HTR-8/SVneo (cell line): Measurements from ENCODE around the gene CYP11A1.
A peak's percentile ranks its signal among the peaks of the same experiment; 100 is the strongest.

ENCODE experiments used
- DNase-seq: peaks from one replicate; pipeline ENCODE4 v3.0.0; 2011; ENCODE audit warnings: low spot score, mixed read lengths; ENCODE audit not compliant: insufficient read length
- FAIRE-seq: peaks from 2 replicates; lab custom pipeline; 2011; peaks lifted over from hg19 to GRCh38; lab: Jason Lieb, UNC

CYP11A1 gene

GRCh38 chr15:74333093-74333492 lies 34.4 kb downstream of the CYP11A1 start:
- FAIRE-seq = no peak
- no peak for DNase-seq

- no peak for FAIRE-seq
- no peak for DNase-seq
These were observed 34.8 kb downstream of the CYP11A1 start for GRCh38 chr15:74332611-74333010.

GRCh38 chr15:74332011-74332410 lies 35.4 kb downstream of the CYP11A1 start:
- DNase-seq = no peak
- no peak for FAIRE-seq

GRCh38 chr15:74330861-74331408 lies 36.5 kb downstream of the CYP11A1 start:
- no peak for DNase-seq
- no peak for FAIRE-seq

GRCh38 chr15:74328331-74329056 lies 39.0 kb downstream of the CYP11A1 start:
- no peak for FAIRE-seq
- no peak for DNase-seq

- DNase-seq (no peak), FAIRE-seq (no peak)
These were observed 39.7 kb downstream of the CYP11A1 start for GRCh38 chr15:74327756-74328155.

- FAIRE-seq = no peak
These were observed 40.7 kb downstream of the CYP11A1 start for GRCh38 chr15:74326746-74327145.

GRCh38 chr15:74324714-74325113 lies 42.7 kb downstream of the CYP11A1 start:
- FAIRE-seq = no peak
- DNase-seq = no peak

More at GRCh38 chr15:74326746-74327145, 40.7 kb downstream of the CYP11A1 start:
- DNase-seq = no peak

GRCh38 chr15:74322558-74323180 lies 44.8 kb downstream of the CYP11A1 start:
- DNase-seq = peak; percentile 82
- FAIRE-seq = peak; percentile 96

- FAIRE-seq (peak; percentile 76), DNase-seq (peak; percentile 48)
These were observed 46.8 kb downstream of the CYP11A1 start for GRCh38 chr15:74320352-74321247.

- FAIRE-seq = no peak
These were observed 47.7 kb downstream of the CYP11A1 start for GRCh38 chr15:74319596-74320351.

GRCh38 chr15:74319138-74319460 lies 48.3 kb downstream of the CYP11A1 start:
- no peak for FAIRE-seq
- no peak for DNase-seq

More at GRCh38 chr15:74319596-74320351, 47.7 kb downstream of the CYP11A1 start:
- no peak for DNase-seq

GRCh38 chr15:74318376-74319137 lies 48.9 kb downstream of the CYP11A1 start:
- DNase-seq (no peak), FAIRE-seq (no peak)

- DNase-seq (peak; percentile 21), FAIRE-seq (no peak)
These were observed 49.5 kb downstream of the CYP11A1 start for GRCh38 chr15:74317820-74318375.

GRCh38 chr15:74316141-74316540 lies 51.3 kb downstream of the CYP11A1 start:
- DNase-seq (no peak), FAIRE-seq (no peak)

GRCh38 chr15:74315626-74316025 lies 51.8 kb downstream of the CYP11A1 start:
- FAIRE-seq (no peak), DNase-seq (no peak)

- DNase-seq (no peak), FAIRE-seq (no peak)
These were observed 52.5 kb downstream of the CYP11A1 start for GRCh38 chr15:74314795-74315438.

- no peak for DNase-seq
- no peak for FAIRE-seq
These were observed 53.6 kb downstream of the CYP11A1 start for GRCh38 chr15:74313889-74314288.
